ENCODE data around the gene FSHR. TPM values are rescaled to one million over a fixed set of nuclear protein-coding genes. Genes with fewer than 3 reads are reported as not detected.

FSHR gene
- total and polyA plus RNA-seq, 2 of the 8 experiments (the other 6 are each of a cell fraction or from before 2014, with no cell fraction given): not detected

- H3K56ac ChIP-seq (replicated peaks; ENCODE audit: insufficient read length, low read depth, low read length): no peak overlapping the region
- no peaks in the 10 kb centered on the region for H4K20me1 ChIP-seq (replicated peaks in 1 of 2; ENCODE audit: control insufficient read depth in 1 of 2, insufficient read depth in 2 of 2, low read length in 2 of 2)
- H3K79me1 ChIP-seq (ENCODE audit: low read depth, low read length): no peaks in the 10 kb centered on the region; the same call in 1 of the 2 replicates
- no peak overlapping the region for H3K23ac ChIP-seq (ENCODE audit: insufficient read length)
- no peak overlapping the region for H2AK5ac ChIP-seq (ENCODE audit: low read depth, low read length)
- no peak overlapping the region for H3K4me3 ChIP-seq (ENCODE audit: extremely low read depth in 1 of 4, insufficient read depth in 2 of 4, low read depth in 3 of 4, low read length in 4 of 4)
- H3K36me3 ChIP-seq (ENCODE audit: control insufficient read depth in 2 of 4, insufficient read depth in 4 of 4, low read length in 3 of 4): no peaks in the 10 kb centered on the region
- no peak overlapping the region for H2BK20ac ChIP-seq (ENCODE audit: low read length)
- no peaks in the 10 kb centered on the region for H3K27me3 ChIP-seq (replicated peaks in 1 of 4; ENCODE audit: control insufficient read depth in 3 of 4, extremely low read depth in 1 of 4, insufficient read depth in 3 of 4, low read length in 3 of 4)
- 89% methylated on average over 1 of the region's 1 CpG; no CpG with 5 or more reads in 1 of the 2 experiments for WGBS, 2 experiments (ENCODE audit: extremely low coverage in 1 of 2, insufficient coverage in 1 of 2, insufficient read length in 1 of 2, insufficient replicate concordance in 2 of 2, low coverage in 1 of 2, low lambda C conversion rate in 2 of 2, missing lambda C conversion rate in 1 of 2)
- H3K9ac ChIP-seq (replicated peaks in 1 of 4; ENCODE audit: extremely low read depth in 1 of 4, low read depth in 3 of 4, low read length in 3 of 4): peak overlapping the region in 1 of 4 experiments; percentile 13; a peak in 1 of 7 replicates
- CTCF ChIA-PET (ENCODE audit: partially characterized antibody): interaction anchor here (0.9 kb wide), 1 partner anchor 61 kb away, joined by 3 read pairs; no protein-coding TSS in a partner anchor
- no peak overlapping the region for H3K27ac ChIP-seq (ENCODE audit: low read depth, low read length)
- no peak overlapping the region for H3K18ac ChIP-seq (ENCODE audit: extremely low read depth, low read length)
- no peaks in the 10 kb centered on the region for H3K23me2 ChIP-seq (ENCODE audit: low read depth, low read length)
- H3K14ac ChIP-seq (ENCODE audit: insufficient read length): no peak overlapping the region
- no peak overlapping the region for H4K91ac ChIP-seq (replicated peaks; ENCODE audit: insufficient read length, low read length)
- FAIRE-seq (no peak), DNase-seq (ENCODE audit: low read depth in 1 of 2, low spot score in 2 of 2) (no peak)
- H2BK120ac ChIP-seq (replicated peaks; ENCODE audit: low read depth, low read length): no peak overlapping the region
- H3K4ac ChIP-seq (replicated peaks; ENCODE audit: insufficient read length, low read depth, low read length): no peak overlapping the region
- no peak overlapping the region for H4K8ac ChIP-seq (ENCODE audit: extremely low read depth, insufficient read depth, low read length)
- no peak overlapping the region for H2BK5ac ChIP-seq (ENCODE audit: low read depth, low read length)
- H3K9me3 ChIP-seq (ENCODE audit: insufficient read depth in 2 of 2, low read depth in 1 of 2, low read length in 1 of 2): no peaks in the 10 kb centered on the region
- POLR2A ChIA-PET (ENCODE audit: partially characterized antibody): no interaction called here
- H2AFZ ChIP-seq (ENCODE audit: low read length): no peak overlapping the region
- no peak overlapping the region for H2BK12ac ChIP-seq (ENCODE audit: low read depth, low read length)
- no peaks in the 10 kb centered on the region for H3K4me1 ChIP-seq (replicated peaks in 1 of 4; ENCODE audit: control insufficient read depth in 3 of 4, insufficient read depth in 4 of 4, low read length in 3 of 4)
- no peaks in the 10 kb centered on the region for H3K79me2 ChIP-seq (ENCODE audit: control insufficient read depth in 1 of 2, insufficient read depth in 2 of 2, low read length in 2 of 2)
- H4K5ac ChIP-seq (ENCODE audit: insufficient read length, low read depth, low read length): no peak overlapping the region
- H2BK15ac ChIP-seq (ENCODE audit: low read length): no peak overlapping the region
- H3K4me2 ChIP-seq (ENCODE audit: insufficient read depth in 1 of 2, low read depth in 2 of 2, low read length in 2 of 2): no peak overlapping the region
- TF ChIP-seq EGR1 (IDR thresholded peaks at IDR 0.05; ENCODE audit: borderline replicate concordance, low read depth, low read length) (no peak), SIRT6 (IDR thresholded peaks at IDR 0.05; ENCODE audit: low read length) (no peak), PHF8 (conservative IDR thresholded peaks at IDR 0.05; ENCODE audit: low read depth, low read length) (no peak)
Measured at GRCh38 chr2:48914477-48915089, 239.7 kb downstream of the FSHR start.
